AG04450 (cell line): ENCODE measurements around the gene KRT76. TPM values are rescaled to one million over a fixed set of nuclear protein-coding genes. Genes with fewer than 3 reads are reported as not detected.

ENCODE experiments used
- CTCF ChIA-PET: fragments of 300-600, 350-600 bp; formaldehyde crosslinking; extraction: SDS; loops from one replicate; lab custom pipeline; 2022; ENCODE audit warnings: antibody characterized with exemption, inconsistent platforms; lab: Charles Lee
- POLR2A ChIA-PET: fragments of 350-600 bp; formaldehyde crosslinking; extraction: SDS; loops from one replicate; lab custom pipeline; 2021; ENCODE audit warnings: antibody characterized with exemption, inconsistent platforms; lab: Yijun Ruan, JAX
- DNase-seq: peaks from one replicate; pipeline ENCODE4 v3.0.0-alpha.2; 2011; ENCODE audit warnings: low read depth, low spot score
- H3K27ac ChIP-seq: one replicate; pipeline ENCODE4 v1.5.1; 2012; ENCODE audit warnings: low read depth, low read length, control low read depth
- H3K27me3 ChIP-seq: one replicate; pipeline ENCODE4 v1.6.0; 2012; ENCODE audit warnings: low read length; ENCODE audit not compliant: control insufficient read depth, insufficient read depth
- H3K4me3 ChIP-seq: 2 replicates; pipeline ENCODE4 v1.5.1; 2011; ENCODE audit warnings: mild to moderate bottlenecking, low read depth, low read length, control low read depth
- H3K9me3 ChIP-seq: 2 replicates; pipeline ENCODE4 v1.5.1; 2012; ENCODE audit warnings: low read length; ENCODE audit not compliant: control insufficient read depth, insufficient read depth
- polyA plus RNA-seq: library from polyadenylated mRNA; depleted of rRNA; stranded (reverse); fragments of >200 nt; gene quantifications from 2 replicates; pipeline ENCODE4 v1.2.3, GENCODE V29; 2011; rRNA removed
- small RNA-seq: library from RNA; depleted of rRNA; stranded (forward); fragments of <200 nt; gene quantifications from one replicate; pipeline ENCODE3, GENCODE V24; 2012; ENCODE audit warnings: low read depth; ENCODE audit not compliant: insufficient read length
- TF ChIP-seq, protein P1 (sequence below): IDR thresholded peaks from 2 replicates; pipeline ENCODE4 v1.5.1; 2011; ENCODE audit warnings: low read depth, low read length, control low read depth, inconsistent platforms

Gene KRT76
- polyA plus RNA-seq, 1 experiment: not detected

DNA sequence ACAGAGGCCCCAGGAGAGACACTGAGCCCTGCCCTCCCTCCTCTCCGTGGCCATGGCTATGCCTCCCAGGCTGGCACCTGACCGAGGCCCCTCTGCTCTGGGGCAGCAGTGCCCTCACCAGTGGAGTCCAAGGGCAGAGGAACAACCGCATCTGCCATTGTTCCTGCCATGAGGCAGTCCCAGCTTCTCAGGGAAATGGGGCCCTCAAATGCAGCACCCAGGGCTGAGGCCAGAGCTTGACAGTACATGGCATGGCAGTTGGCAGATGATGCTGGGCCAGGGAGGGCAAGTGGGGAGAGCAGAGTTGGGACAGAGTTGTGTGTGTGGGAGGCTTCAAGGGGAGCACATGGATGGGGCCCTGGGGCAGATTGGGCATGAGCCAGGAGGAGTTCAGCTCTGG, 52.8 kb downstream of the KRT76 start:
- no peak for DNase-seq
- Histone ChIP-seq H3K27me3 (peaks cover 7% of the 10 kb centered on the region), H3K4me3 (no peak overlapping the region), H3K27ac (no peak overlapping the region), H3K9me3 (no peaks in the 10 kb centered on the region)
- CTCF ChIA-PET: no interaction called here
- TF ChIP-seq, protein P1, sequence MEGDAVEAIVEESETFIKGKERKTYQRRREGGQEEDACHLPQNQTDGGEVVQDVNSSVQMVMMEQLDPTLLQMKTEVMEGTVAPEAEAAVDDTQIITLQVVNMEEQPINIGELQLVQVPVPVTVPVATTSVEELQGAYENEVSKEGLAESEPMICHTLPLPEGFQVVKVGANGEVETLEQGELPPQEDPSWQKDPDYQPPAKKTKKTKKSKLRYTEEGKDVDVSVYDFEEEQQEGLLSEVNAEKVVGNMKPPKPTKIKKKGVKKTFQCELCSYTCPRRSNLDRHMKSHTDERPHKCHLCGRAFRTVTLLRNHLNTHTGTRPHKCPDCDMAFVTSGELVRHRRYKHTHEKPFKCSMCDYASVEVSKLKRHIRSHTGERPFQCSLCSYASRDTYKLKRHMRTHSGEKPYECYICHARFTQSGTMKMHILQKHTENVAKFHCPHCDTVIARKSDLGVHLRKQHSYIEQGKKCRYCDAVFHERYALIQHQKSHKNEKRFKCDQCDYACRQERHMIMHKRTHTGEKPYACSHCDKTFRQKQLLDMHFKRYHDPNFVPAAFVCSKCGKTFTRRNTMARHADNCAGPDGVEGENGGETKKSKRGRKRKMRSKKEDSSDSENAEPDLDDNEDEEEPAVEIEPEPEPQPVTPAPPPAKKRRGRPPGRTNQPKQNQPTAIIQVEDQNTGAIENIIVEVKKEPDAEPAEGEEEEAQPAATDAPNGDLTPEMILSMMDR: no peak
- POLR2A ChIA-PET: no interaction called here

GRCh38 chr12:52722680-52723079, 54.5 kb downstream of the KRT76 start:
- TF ChIP-seq, protein P1: no peak
- CTCF ChIA-PET: no interaction called here

DNA sequence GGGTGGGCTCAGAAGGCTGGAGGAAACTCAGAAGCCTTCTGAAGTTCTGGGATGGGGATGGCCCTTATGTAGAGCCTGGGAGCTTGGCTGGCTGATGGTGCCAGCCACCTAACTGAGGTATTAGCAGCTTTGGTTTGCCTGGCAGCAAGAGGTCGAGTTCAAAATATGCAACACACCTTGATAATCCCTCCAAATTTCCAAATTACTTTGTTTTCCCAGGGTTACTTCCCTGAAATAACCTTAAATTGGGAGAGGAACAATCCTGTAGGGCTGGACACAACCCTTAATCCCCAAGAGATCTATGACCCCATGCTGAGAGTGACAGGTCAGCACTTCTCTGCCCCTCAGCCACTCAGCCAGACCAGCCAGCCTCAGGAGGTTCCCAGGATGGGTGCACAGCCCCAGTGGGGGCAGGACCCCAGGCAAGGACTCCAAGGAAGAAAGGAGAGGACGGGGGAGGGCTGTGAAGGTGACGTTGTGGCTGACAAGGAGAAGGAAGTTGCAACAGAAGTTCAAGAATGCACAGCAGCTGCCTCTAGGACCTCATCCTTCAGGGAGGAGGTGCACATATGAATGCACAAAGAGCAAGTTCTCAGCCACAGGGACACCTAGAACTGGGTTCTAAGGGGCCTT, 55.2 kb downstream of the KRT76 start:
- Histone ChIP-seq H3K9me3 (no peaks in the 10 kb centered on the region), H3K27ac (no peak overlapping the region), H3K27me3 (peaks cover 4% of the 10 kb centered on the region), H3K4me3 (no peak overlapping the region)
- DNase-seq: no peak
- ChIA-PET POLR2A (no interaction called here), CTCF (interaction anchor here (0.6 kb wide), 1 partner anchor 353 kb away, joined by 5 read pairs; no protein-coding TSS in a partner anchor)
- TF ChIP-seq, protein P1: no peak

More at GRCh38 chr12:52722680-52723079, 54.5 kb downstream of the KRT76 start:
- H3K4me3 ChIP-seq: no peak overlapping the region
- peaks cover 6% of the 10 kb centered on the region for H3K27me3 ChIP-seq
- no peaks in the 10 kb centered on the region for H3K9me3 ChIP-seq
- POLR2A ChIA-PET: no interaction called here
- H3K27ac ChIP-seq: no peak overlapping the region
- DNase-seq: no peak

DNA sequence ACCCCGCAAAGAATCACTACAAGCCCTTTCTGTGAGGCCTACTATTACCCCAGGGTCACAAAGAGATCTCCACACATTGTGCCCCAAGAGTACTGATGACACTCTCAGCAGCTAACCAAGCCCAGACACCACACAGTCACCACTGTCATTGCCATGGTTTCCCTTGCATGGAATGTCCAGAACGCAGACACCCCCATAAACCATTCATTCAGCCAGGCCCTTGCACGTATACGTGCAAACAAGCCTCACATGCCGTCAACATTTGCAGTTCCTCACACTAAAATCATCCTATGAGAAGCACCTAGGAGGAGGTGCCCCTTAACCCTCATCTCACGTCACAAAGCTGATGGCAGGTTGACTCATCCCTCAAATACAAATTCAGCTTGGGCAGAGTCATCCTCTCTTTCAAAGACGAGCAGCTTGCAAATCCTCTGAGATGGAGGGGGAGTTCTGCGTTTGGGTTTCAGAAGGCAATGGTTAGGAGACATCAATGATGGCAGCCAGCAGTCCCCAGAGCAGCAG, 56.7 kb downstream of the KRT76 start:
- TF ChIP-seq, protein P1: no peak
- Histone ChIP-seq H3K27me3 (peaks cover 17% of the 10 kb centered on the region), H3K4me3 (no peak overlapping the region), H3K27ac (no peak overlapping the region), H3K9me3 (no peaks in the 10 kb centered on the region)
- POLR2A ChIA-PET: no interaction called here
- CTCF ChIA-PET: no interaction called here
- DNase-seq: no peak

Small RNAs within 50 kb of the gene (small RNA-seq; reads per million reads assigned to genes)
- gene AC107016.2: not detected

Other genes starting within 250 kb of the KRT76 start
- not detected in 2 replicates for gene KRT71, start 224.2 kb downstream of the KRT76 start, polyA plus RNA-seq
- gene KRT74, start 203.5 kb downstream of the KRT76 start, polyA plus RNA-seq: not detected in 2 replicates
- not detected in 2 replicates for gene KRT72, start 175.9 kb downstream of the KRT76 start, polyA plus RNA-seq
- not detected in 2 replicates for gene KRT73, start 158.8 kb downstream of the KRT76 start, polyA plus RNA-seq
- not detected in 2 replicates for gene KRT2, start 125.1 kb downstream of the KRT76 start, polyA plus RNA-seq
- gene KRT1, start 96.9 kb downstream of the KRT76 start, polyA plus RNA-seq: not detected in 2 replicates
- not detected in 2 replicates for gene KRT77, start 73.8 kb downstream of the KRT76 start, polyA plus RNA-seq
- gene KRT3, start 18.8 kb upstream of the KRT76 start, polyA plus RNA-seq: not detected in 2 replicates
- gene KRT4, start 36.8 kb upstream of the KRT76 start, polyA plus RNA-seq: 0.04 and 0.16 TPM in 2 replicates
- gene KRT79, start 57.0 kb upstream of the KRT76 start, polyA plus RNA-seq: 0.04 TPM in 1 of 2 replicates, not detected in the other
- gene KRT78, start 71.6 kb upstream of the KRT76 start, polyA plus RNA-seq: not detected in 2 replicates
- gene KRT8, start 127.7 kb upstream of the KRT76 start, polyA plus RNA-seq: 18.2 and 22.1 TPM in 2 replicates
- gene KRT18, start 171.8 kb upstream of the KRT76 start, polyA plus RNA-seq: 71.6 and 85.6 TPM in 2 replicates
- gene EIF4B, start 229.1 kb upstream of the KRT76 start, polyA plus RNA-seq: 548 and 645 TPM in 2 replicates